HG02981 (cell line): ENCODE results near the gene NFKBIL1.
"Not testable (repeated sequence)": the region's sequence is repeated elsewhere in the genome, so short reads cannot be mapped to it uniquely, and the experiment has no call there.

ENCODE experiments used
- ATAC-seq: cut with Tn5 transposase; IDR thresholded peaks from one replicate; pipeline ENCODE4 v1.9.1; 2021; ENCODE audit warnings: mild to moderate bottlenecking, moderate library complexity; ENCODE audit not compliant: unreplicated experiment

Gene NFKBIL1

DNA sequence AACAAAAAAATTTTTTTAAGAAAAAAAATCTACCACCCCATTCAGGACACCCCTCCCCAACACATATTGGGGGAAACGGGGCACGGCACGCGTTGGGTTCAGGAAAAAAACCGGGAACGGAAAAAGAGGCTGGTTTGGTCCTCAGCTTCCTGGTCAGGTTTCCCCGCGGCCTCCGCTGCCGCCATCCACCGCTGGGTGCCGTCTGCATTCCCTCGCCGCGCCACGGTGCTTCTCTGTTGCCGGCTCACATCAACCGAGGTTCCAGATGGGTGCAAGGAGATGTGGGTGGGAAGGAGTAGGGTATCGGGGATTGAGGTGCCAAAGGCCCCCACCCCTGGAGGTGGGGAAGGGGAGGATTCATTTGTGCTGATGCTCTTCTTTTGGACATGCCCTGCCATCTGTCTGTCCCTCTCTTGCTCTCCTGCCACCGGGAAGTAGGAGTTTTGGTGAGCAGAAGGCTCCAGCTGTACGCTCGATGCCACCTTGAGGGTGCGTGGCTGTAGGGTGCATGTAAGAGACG lies 12.8 kb upstream of the NFKBIL1 start:
- ATAC-seq: no peak

DNA sequence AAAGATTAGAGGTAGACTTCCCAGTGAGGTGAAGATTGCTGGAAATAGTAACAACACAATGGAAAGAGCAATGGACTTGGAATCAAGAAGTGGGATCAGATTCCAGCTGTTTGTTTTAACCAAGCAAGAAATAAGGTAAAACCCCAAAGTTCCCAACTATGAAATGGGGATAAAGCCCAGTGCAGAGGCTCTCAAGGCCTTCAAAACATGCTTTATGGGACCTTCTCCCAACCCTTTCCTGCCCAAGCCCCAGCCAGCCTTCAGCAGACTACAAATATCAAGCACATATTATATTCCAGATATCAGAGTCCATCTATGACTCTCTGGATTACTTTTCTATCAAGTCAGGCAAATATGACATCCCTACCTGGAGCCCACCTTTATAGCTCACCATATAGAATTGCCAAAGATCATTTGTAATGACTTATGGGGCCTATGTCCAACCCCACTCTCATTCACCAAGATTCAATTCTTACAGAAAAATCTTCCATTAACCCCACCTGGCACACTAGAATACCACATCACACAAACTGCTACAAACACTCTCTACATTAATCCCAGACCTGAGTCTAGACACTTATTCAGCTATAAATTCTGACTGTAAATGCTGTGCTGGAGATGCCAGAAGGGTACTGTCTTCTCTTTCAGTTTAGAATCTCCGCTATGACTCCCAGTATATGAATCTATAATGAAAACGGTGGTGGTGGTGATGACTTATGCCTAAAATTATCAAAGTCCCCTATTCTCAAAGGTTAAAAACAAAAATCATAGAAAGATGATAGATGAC lies 11.7 kb upstream of the NFKBIL1 start:
- no peak for ATAC-seq

DNA sequence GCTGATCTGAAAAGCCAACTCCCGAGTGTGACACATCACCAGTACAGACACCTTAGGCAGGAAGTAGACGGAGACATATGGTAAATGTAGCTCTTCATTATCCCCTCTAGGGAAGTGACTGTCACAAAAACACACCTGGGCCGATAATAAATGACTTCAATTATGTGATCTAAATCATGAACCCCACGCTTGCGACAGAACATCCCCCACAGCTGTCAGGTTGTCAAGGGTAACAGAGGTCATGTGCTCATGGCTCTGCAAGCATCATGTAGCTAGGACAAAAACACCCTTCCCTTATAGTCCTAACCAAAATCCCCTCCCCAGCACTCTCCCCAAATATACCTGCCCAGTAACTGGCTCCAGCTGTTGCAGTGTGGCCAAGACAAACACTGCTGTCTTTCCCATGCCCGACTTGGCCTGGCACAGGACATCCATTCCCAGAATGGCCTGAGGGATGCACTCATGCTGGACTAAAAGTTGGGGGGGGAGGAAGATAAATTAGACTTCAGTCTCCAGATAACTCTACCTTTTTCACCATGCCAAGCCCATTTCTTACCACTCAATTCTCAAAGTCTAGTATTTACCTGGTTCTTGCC lies 8.5 kb upstream of the NFKBIL1 start:
- ATAC-seq: no peak

- no peak for ATAC-seq
Measured at GRCh38 chr6:31540640-31541039, 6.8 kb upstream of the NFKBIL1 start.

DNA sequence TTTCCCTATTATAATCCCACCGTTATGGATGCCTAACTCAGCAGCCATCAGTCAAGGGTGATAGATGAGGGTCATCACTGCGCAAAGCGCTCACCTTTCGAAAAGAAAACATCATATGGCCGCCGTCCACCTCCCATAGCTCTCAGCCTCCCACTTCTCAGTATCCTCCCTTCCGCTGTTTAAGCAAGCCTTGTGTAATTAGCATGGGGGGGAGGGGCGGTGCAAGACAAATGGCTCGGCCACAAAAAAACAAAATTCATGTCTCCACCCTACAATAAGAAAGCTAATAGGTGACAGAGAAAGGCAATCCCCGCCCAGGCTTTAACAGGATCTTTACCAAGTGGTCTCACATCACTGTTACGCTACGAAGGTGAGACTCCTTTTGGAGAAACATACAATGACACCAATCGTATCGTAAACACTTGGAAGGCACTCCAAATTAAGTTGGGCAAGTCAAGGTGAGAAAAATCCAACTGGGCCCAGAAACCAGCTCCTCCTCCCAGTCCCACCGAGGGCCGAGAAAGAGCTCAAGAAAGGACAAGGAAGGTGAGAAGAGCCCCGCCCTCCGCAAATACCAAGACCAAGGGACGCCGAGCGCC lies 6.2 kb upstream of the NFKBIL1 start:
- no peak for ATAC-seq

GRCh38 chr6:31541658-31542521 lies 5.5 kb upstream of the NFKBIL1 start, which contains the start of gene DDX39B:
Gene DDX39B (minus strand): TSS chr6:31542003. CDS start chr6:31540532, 1,471 bp downstream.
- ATAC-seq: peak; percentile 50

GRCh38 chr6:31543639-31544038 lies 3.8 kb upstream of the NFKBIL1 start:
- no peak for ATAC-seq

- no peak for ATAC-seq
Measured at GRCh38 chr6:31544676-31545075, 2.7 kb upstream of the NFKBIL1 start.

- ATAC-seq: no peak
Measured at GRCh38 chr6:31545291-31545690, 2.1 kb upstream of the NFKBIL1 start.

GRCh38 chr6:31546339-31546957 lies 960 bp upstream of the NFKBIL1 start, which contains the start of gene ATP6V1G2:
Gene ATP6V1G2 (minus strand): TSS chr6:31546608. CDS start chr6:31546559, 49 bp downstream.
- ATAC-seq: peak; percentile 34

DNA sequence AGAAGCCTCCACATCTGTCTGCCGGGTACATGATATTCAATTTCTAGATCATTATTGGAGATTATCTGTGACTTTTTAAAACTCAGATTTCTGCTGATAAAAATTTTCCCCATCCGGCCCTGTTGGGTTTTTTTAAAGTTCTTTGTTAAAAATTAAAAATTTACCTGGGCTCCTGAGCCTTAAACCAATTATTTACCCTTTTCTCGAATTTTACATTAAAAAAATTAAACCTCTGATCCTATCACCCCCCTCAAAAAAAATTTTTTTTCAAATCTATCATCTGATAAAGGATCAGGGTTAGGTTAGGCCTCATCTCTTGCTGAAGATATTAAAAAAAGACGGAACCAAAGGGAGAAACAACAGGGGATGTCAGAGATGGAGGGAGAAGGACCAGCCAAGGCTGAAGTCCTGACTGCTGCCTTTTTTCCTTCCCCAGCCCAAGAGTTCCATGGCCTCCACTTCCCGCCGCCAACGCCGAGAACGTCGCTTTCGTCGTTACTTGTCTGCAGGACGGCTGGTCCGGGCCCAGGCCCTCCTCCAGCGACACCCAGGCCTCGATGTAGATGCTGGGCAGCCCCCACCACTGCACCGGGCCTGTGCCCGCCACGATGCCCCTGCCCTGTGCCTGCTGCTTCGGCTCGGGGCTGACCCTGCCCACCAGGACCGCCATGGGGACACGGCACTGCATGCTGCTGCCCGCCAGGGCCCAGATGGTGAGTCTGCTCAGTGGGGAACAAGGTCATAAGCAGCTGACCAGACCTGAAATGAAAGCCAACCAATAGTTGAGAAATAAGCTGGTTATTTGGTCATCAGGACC lies 527 bp downstream of the NFKBIL1 start:
- ATAC-seq: no peak

GRCh38 chr6:31548544-31548873 lies 1.1 kb downstream of the NFKBIL1 start:
- no peak for ATAC-seq

DNA sequence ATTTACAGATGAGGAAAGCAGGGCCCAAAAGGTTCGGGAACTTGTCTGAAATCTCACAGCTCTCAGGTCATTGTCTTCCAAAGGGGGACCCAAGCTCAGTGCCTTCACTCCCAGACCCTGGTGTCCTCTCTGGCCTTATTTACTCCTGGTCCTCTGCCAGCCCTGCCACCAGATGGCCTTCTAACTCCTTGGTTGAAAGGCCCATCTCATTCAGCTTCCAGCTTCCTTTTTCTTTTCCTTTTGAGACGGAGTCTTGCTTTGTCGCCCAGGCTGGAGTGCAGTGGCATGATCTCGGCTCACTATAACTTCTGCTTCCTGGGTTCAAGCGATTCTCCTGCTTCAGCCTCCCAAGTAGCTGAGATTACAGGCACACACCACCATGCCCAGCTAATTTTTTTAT lies 4.0 kb downstream of the NFKBIL1 start:
- not testable (repeated sequence) for ATAC-seq

DNA sequence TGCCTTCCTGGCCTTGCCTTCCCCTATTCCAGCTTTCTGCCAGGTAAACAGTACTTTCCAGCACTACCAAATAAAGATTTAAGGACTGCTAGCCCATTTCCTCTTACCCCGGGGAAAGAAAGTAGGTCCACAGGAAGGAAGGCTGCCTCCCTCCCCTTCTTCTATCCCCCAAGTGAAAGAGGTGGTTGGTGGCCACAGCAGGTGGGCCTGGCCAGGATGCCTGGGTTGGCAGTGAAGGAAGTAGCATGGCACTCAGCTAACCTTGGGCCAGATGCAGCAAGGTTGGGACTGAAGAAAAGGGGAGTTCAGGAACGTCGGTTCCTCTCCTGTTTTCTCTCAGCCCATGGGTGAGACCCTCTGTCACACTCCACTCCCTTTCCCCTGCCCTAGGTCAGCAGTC lies 8.9 kb downstream of the NFKBIL1 start:
- no peak for ATAC-seq

DNA sequence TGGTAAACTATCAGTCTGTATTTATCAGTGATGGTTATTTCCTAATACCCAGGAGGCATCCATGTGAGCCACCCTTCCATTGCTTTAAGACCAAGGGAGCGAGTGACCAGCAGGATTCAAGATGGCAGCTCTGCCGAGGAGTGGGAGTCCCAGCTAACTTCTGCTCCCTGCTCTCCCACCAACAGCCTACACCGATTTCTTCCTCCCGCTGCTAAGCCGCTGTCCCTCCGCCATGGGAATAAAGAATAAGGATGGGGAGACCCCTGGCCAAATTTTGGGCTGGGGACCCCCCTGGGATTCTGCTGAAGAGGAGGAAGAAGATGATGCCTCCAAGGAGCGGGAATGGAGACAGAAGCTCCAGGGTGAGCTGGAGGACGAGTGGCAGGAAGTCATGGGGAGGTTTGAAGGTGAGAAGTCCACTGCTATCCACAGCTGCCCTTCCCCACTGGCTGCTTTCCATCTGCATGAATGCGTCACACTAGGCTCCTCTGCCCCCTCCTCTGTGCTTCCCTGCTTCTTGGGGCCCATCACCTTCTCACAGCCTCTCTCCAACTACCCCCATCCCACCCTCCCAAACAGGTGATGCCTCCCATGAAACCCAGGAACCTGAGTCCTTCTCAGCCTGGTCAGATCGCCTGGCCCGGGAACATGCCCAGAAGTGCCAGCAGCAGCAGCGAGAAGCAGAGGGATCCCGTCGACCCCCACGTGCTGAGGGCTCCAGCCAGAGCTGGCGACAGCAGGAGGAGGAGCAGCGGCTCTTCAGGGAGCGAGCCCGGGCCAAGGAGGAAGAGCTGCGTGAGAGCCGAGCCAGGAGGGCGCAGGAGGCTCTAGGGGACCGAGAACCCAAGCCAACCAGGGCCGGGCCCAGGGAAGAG lies 10.3 kb downstream of the NFKBIL1 start:
- no peak for ATAC-seq

GRCh38 chr6:31558318-31558625 lies 10.9 kb downstream of the NFKBIL1 start:
- ATAC-seq: no peak

DNA sequence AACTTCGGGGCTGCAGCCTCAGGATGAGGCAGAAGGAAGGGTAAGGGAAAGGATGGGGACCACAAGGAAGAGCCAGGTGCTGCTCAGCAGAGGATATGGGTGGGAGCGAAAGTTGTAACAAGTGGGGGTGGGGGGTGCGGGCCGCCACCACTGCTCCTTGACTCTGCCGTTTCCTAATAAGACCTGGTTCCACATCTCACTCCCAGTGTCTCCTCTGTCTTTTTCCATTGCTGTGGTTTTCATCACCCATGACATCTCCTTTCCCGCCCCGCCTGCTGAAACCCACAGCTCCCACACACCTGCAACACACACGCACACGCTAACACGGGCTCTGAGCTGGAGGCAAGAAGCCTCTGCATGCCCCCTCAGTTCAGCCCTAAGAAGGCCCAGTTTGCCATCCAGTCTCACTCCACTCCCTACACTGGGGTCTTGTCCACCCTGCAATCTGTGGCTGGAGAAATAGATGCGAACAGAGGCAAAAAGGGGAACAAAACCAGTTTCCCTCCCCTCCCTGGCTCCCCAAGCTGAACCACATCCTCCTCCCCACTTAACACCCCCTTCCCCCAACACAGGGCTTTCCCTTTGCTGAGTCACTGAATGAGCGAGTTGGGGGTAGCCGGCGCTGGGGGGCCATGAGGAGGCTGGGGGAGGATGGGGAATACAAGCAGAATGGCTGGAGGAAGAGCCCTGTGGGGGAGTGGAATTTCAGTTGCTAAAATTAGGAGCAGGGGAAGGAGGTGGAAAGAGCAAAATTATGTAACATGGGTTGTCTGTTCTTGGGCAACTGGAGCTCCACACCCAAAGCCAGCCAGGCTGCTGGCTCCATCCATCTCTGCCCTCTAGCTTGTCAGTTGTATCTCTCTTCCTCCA lies 11.5 kb downstream of the NFKBIL1 start:
- ATAC-seq: peak; percentile 30

DNA sequence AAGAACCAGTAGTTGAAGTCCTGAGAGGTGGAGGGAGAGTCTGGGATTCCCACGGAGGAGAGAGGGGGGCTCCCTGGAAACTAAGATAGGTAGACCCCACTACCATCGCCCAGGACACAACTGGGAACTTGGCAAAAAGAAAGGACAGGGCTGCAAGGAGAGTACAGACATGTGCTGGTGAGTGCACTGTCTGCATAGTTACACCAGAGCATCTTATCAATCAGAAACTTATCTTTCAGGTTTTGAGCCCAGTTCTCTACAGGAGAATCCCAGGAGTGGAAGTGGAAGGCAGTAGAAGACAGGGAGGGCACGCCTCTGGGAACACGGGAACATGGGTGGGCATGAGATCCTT lies 12.2 kb downstream of the NFKBIL1 start:
- no peak for ATAC-seq
